H9 (cell line): ENCODE data around the gene RAB3C. TPM values are rescaled to one million over a fixed set of nuclear protein-coding genes. Genes with fewer than 3 reads are reported as not detected.

Experiments
- DNase-seq: peaks from one replicate; pipeline ENCODE4 v3.0.0-alpha.2; 2017
- H2AFZ ChIP-seq: one replicate; pipeline ENCODE4 v1.6.1; 2013; ENCODE audit warnings: mild to moderate bottlenecking, low read length, control low read depth, moderate library complexity
- H2AK5ac ChIP-seq: 2 replicates; pipeline ENCODE4 v1.6.1; 2013; ENCODE audit warnings: low read length, control low read depth, mixed read lengths; ENCODE audit not compliant: insufficient read length
- H2BK120ac ChIP-seq: one replicate; pipeline ENCODE4 v1.6.1; 2013; ENCODE audit warnings: low read depth, mild to moderate bottlenecking, low read length, control low read depth, inconsistent platforms; ENCODE audit not compliant: poor library complexity, severe bottlenecking
- H2BK12ac ChIP-seq: 2 replicates; pipeline ENCODE4 v1.6.1; 2013; ENCODE audit warnings: low read length, control low read depth, mixed read lengths, low read depth; ENCODE audit not compliant: insufficient read length
- H2BK15ac ChIP-seq: 2 replicates; pipeline ENCODE4 v1.6.1; 2013; ENCODE audit warnings: low read depth, low read length, control low read depth
- H2BK20ac ChIP-seq: one replicate; pipeline ENCODE4 v1.6.1; 2013; ENCODE audit warnings: low read depth, mild to moderate bottlenecking, low read length, control low read depth, inconsistent platforms; ENCODE audit not compliant: poor library complexity, severe bottlenecking
- H2BK5ac ChIP-seq: 2 replicates; pipeline ENCODE4 v1.6.1; 2013; ENCODE audit warnings: low read length, control low read depth, mixed read lengths; ENCODE audit not compliant: insufficient read length
- H3K14ac ChIP-seq: 2 replicates; pipeline ENCODE4 v1.6.1; 2013; ENCODE audit warnings: low read length, control low read depth; ENCODE audit not compliant: insufficient read depth
- H3K18ac ChIP-seq: 2 replicates; pipeline ENCODE4 v1.6.1; 2013; ENCODE audit warnings: low read depth, mild to moderate bottlenecking, mixed read lengths, low read length, control low read depth; ENCODE audit not compliant: insufficient read length
- H3K23ac ChIP-seq: 2 replicates; pipeline ENCODE4 v1.6.1; 2013; ENCODE audit warnings: low read length, control low read depth, mixed read lengths, low read depth; ENCODE audit not compliant: insufficient read length
- H3K23me2 ChIP-seq: 2 replicates; pipeline ENCODE4 v1.6.1; 2013; ENCODE audit warnings: low read depth, mild to moderate bottlenecking, mixed read lengths, low read length, control low read depth; ENCODE audit not compliant: insufficient read length, poor library complexity, severe bottlenecking
- H3K27ac ChIP-seq: 2 replicates; pipeline ENCODE4 v1.5.1; 2013; ENCODE audit warnings: low read length, control low read depth, mixed read lengths, low read depth; ENCODE audit not compliant: insufficient read length
- H3K27me3 ChIP-seq: 2 replicates; pipeline ENCODE4 v1.6.1; 2013; ENCODE audit warnings: low read length, control low read depth, inconsistent platforms; ENCODE audit not compliant: insufficient read depth
- H3K4ac ChIP-seq: 2 replicates; pipeline ENCODE4 v1.6.1; 2013; ENCODE audit warnings: low read depth, mild to moderate bottlenecking, control low read depth, inconsistent platforms, low read length, moderate library complexity
- H3K4me1 ChIP-seq: 2 replicates; pipeline ENCODE4 v1.6.1; 2013; ENCODE audit warnings: low read length, control low read depth, inconsistent platforms; ENCODE audit not compliant: insufficient read depth
- H3K4me2 ChIP-seq: 2 replicates; pipeline ENCODE4 v1.6.1; 2013; ENCODE audit warnings: low read length, control low read depth, mixed read lengths; ENCODE audit not compliant: insufficient read length, insufficient read depth
- H3K56ac ChIP-seq: 2 replicates; pipeline ENCODE4 v1.6.1; 2013; ENCODE audit warnings: low read depth, mild to moderate bottlenecking, mixed read lengths, low read length, control low read depth; ENCODE audit not compliant: insufficient read length
- H3K79me1 ChIP-seq: 2 replicates; pipeline ENCODE4 v1.6.1; 2013; ENCODE audit warnings: low read depth, mild to moderate bottlenecking, moderate library complexity, low read length, control low read depth, inconsistent platforms; ENCODE audit not compliant: insufficient read depth, poor library complexity, severe bottlenecking
- H3K79me2 ChIP-seq: 2 replicates; pipeline ENCODE4 v1.6.1; 2013; ENCODE audit warnings: low read length, control low read depth, inconsistent platforms; ENCODE audit not compliant: insufficient read depth
- H3K9ac ChIP-seq: 2 replicates; pipeline ENCODE4 v1.6.1; 2013; ENCODE audit warnings: low read length, control low read depth, mixed read lengths; ENCODE audit not compliant: insufficient read length; ENCODE audit errors: extremely low read depth
- H3K9me3 ChIP-seq: one replicate; pipeline ENCODE4 v1.6.1; 2013; ENCODE audit warnings: low read depth, low read length, inconsistent platforms; ENCODE audit not compliant: control insufficient read depth
- H3T11ph ChIP-seq: one replicate; pipeline ENCODE4 v1.6.1; 2013; ENCODE audit warnings: mild to moderate bottlenecking, low read length, control low read depth, inconsistent platforms
- H4K20me1 ChIP-seq: one replicate; pipeline ENCODE4 v1.6.1; 2013; ENCODE audit not compliant: control insufficient read depth, insufficient read length, insufficient read depth
- H4K5ac ChIP-seq: 2 replicates; pipeline ENCODE4 v1.6.1; 2013; ENCODE audit warnings: low read depth, mild to moderate bottlenecking, mixed read lengths, low read length, control low read depth; ENCODE audit not compliant: insufficient read length
- H4K8ac ChIP-seq: replicated peaks from 2 replicates; pipeline ENCODE4 v1.6.1; 2013; ENCODE audit warnings: low read length, control low read depth, mixed read lengths, low read depth; ENCODE audit not compliant: insufficient read length
- H4K91ac ChIP-seq: 2 replicates; pipeline ENCODE4 v1.6.1; 2013; ENCODE audit warnings: low read depth, mild to moderate bottlenecking, moderate library complexity, mixed read lengths, low read length, control low read depth; ENCODE audit not compliant: insufficient read length
- H3K27ac Mint-ChIP-seq, 3 experiments: 2 replicates in 2 of 3; 3 replicates in 1 of 3; pipeline ENCODE4 v1.8.0; 2020 to 2021; ENCODE audit warnings: mixed read lengths in 3 of 3, mild to moderate bottlenecking in 1 of 3, moderate library complexity in 1 of 3
- H3K27me3 Mint-ChIP-seq: 2 replicates; pipeline ENCODE4 v1.8.0; 2021; ENCODE audit warnings: low read depth, mild to moderate bottlenecking, moderate library complexity, mixed read lengths
- H3K36me3 Mint-ChIP-seq, 3 experiments: 2 replicates in 2 of 3; 3 replicates in 1 of 3; pipeline ENCODE4 v1.8.0; 2020 to 2021; ENCODE audit warnings: low read depth in 3 of 3, mixed read lengths in 3 of 3; ENCODE audit not compliant: insufficient read depth in 1 of 3
- H3K4me1 Mint-ChIP-seq, 2 experiments: 2 replicates each; pipeline ENCODE4 v1.8.0; 2020; ENCODE audit warnings: mixed read lengths in 2 of 2
- H3K4me3 Mint-ChIP-seq, 2 experiments: 2 replicates in 1 of 2; 3 replicates in 1 of 2; pipeline ENCODE4 v1.8.0; 2020 to 2021; ENCODE audit warnings: mild to moderate bottlenecking in 2 of 2, mixed read lengths in 2 of 2, moderate library complexity in 1 of 2
- H3K9me3 Mint-ChIP-seq, 2 experiments: 2 replicates in 1 of 2; 3 replicates in 1 of 2; pipeline ENCODE4 v1.8.0; 2020; ENCODE audit warnings: mild to moderate bottlenecking in 2 of 2, mixed read lengths in 2 of 2, moderate library complexity in 1 of 2
- WGBS: extraction: QIAGEN DNeasy Blood & Tissue Kit; methylation state at CpG from one replicate; pipeline ENCODE4 v1.1.7; 2013; ENCODE audit warnings: missing lambda C conversion rate, low lambda C conversion rate, mixed read lengths; ENCODE audit not compliant: insufficient read length; ENCODE audit errors: extremely low coverage; 5-methylcytosine and 5-hydroxymethylcytosine counted together
- total RNA-seq: library from RNA; stranded (reverse); gene quantifications from 2 replicates; pipeline ENCODE4 v1.2.1, GENCODE V29; 2021
- TF ChIP-seq, protein P1 (sequence below): fragments of 200-600 bp; sonication (generic); conservative IDR thresholded peaks from 3 replicates; pipeline ENCODE4 v1.8.0; 2021; ENCODE audit warnings: antibody characterized with exemption, mild to moderate bottlenecking

RAB3C gene
- total RNA-seq, 1 experiment from 2014 or later = 16.3 TPM

GRCh38 chr5:58868931-58869330 lies 286.1 kb downstream of the RAB3C start:
- Histone ChIP-seq H3K4ac (no peak overlapping the region), H3K79me2 (no peaks in the 10 kb centered on the region), H3K23me2 (no peaks in the 10 kb centered on the region), H4K20me1 (no peaks in the 10 kb centered on the region), H3T11ph (no peak overlapping the region), H2BK20ac (no peak overlapping the region), H2BK15ac (no peak overlapping the region), H3K56ac (no peak overlapping the region), H3K14ac (no peak overlapping the region), H4K91ac (no peak overlapping the region), H4K8ac (no peak overlapping the region), H3K9ac (no peak overlapping the region), H3K9me3 (no peaks in the 10 kb centered on the region), H2AK5ac (no peak overlapping the region), H3K27ac (no peak overlapping the region), H2BK12ac (no peak overlapping the region), H4K5ac (no peak overlapping the region), H2BK120ac (no peak overlapping the region), H2AFZ (no peak overlapping the region), H3K18ac (no peak overlapping the region), H3K4me2 (no peak overlapping the region), H3K23ac (no peak overlapping the region), H2BK5ac (no peak overlapping the region), H3K79me1 (no peaks in the 10 kb centered on the region), H3K4me1 (no peaks in the 10 kb centered on the region), H3K27me3 (no peaks in the 10 kb centered on the region)
- no peaks in the 10 kb centered on the region for H3K4me1 Mint-ChIP-seq
- TF ChIP-seq, protein P1, sequence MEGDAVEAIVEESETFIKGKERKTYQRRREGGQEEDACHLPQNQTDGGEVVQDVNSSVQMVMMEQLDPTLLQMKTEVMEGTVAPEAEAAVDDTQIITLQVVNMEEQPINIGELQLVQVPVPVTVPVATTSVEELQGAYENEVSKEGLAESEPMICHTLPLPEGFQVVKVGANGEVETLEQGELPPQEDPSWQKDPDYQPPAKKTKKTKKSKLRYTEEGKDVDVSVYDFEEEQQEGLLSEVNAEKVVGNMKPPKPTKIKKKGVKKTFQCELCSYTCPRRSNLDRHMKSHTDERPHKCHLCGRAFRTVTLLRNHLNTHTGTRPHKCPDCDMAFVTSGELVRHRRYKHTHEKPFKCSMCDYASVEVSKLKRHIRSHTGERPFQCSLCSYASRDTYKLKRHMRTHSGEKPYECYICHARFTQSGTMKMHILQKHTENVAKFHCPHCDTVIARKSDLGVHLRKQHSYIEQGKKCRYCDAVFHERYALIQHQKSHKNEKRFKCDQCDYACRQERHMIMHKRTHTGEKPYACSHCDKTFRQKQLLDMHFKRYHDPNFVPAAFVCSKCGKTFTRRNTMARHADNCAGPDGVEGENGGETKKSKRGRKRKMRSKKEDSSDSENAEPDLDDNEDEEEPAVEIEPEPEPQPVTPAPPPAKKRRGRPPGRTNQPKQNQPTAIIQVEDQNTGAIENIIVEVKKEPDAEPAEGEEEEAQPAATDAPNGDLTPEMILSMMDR = no peak
- no peak overlapping the region for H3K4me3 Mint-ChIP-seq
- H3K27me3 Mint-ChIP-seq = no peaks in the 10 kb centered on the region
- no peaks in the 10 kb centered on the region for H3K9me3 Mint-ChIP-seq
- no CpG with 5 or more reads among the region's 8 CpGs for WGBS
- no peaks in the 10 kb centered on the region for H3K36me3 Mint-ChIP-seq
- no peak for DNase-seq
- no peak overlapping the region for H3K27ac Mint-ChIP-seq
